NB4 (cell line): ENCODE data around the gene MPHOSPH8.

Experiments
- CTCF ChIP-seq: IDR thresholded peaks from one replicate; pipeline ENCODE4 v1.5.1; 2012; ENCODE audit warnings: low read depth, low read length
- MAX ChIP-seq: IDR thresholded peaks from 2 replicates; pipeline ENCODE4 v1.6.1; 2011; ENCODE audit warnings: low read depth, low read length
- MYC ChIP-seq: IDR thresholded peaks from 2 replicates; pipeline ENCODE4 v1.6.1; 2011; ENCODE audit warnings: low read depth, low read length
- POLR2A ChIP-seq: IDR thresholded peaks from 2 replicates; pipeline ENCODE4 v1.6.1; 2011; ENCODE audit warnings: mild to moderate bottlenecking; ENCODE audit not compliant: insufficient read length; ENCODE audit errors: extremely low read depth

- no peak for TF ChIP-seq CTCF
- TF ChIP-seq POLR2A = no peak
- TF ChIP-seq MYC = no peak
- no peak for TF ChIP-seq MAX
These were observed 36.5 kb upstream of the MPHOSPH8 start for GRCh38 chr13:19596960-19597361.
